NK-92 (cell line): ENCODE measurements around the gene INSL4.

ENCODE experiments used
- DNase-seq: peaks from one replicate; lab custom pipeline; 2025; ENCODE audit not compliant: unreplicated experiment; lab: John Stamatoyannopoulos, UW

INSL4 gene

GRCh38 chr9:5231212-5231611 lies at the start of gene INSL4:
TSS of gene INSL4 (plus strand) at chr9:5231419. CDS start at chr9:5231524, 105 bp downstream.
- DNase-seq = no peak

DNA sequence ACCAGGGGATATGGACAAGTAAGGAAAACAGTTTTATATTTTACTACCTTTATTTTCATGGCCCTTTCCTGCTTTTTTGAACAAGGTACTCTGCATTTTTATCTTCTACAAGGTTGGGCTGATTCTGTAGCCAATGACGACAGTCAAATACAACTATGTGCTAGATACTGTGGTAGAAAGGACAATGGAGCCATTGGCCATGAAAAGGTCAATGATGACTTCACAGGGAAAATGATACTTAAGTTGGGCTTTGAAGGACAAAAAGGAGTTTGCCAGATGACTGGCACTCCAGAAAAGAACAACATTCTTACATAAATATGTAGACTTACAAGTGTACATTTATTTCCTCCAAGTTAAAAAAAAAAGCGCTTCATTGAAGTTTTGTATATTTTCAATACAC lies 46.4 kb upstream of the INSL4 start:
- DNase-seq = no peak

DNA sequence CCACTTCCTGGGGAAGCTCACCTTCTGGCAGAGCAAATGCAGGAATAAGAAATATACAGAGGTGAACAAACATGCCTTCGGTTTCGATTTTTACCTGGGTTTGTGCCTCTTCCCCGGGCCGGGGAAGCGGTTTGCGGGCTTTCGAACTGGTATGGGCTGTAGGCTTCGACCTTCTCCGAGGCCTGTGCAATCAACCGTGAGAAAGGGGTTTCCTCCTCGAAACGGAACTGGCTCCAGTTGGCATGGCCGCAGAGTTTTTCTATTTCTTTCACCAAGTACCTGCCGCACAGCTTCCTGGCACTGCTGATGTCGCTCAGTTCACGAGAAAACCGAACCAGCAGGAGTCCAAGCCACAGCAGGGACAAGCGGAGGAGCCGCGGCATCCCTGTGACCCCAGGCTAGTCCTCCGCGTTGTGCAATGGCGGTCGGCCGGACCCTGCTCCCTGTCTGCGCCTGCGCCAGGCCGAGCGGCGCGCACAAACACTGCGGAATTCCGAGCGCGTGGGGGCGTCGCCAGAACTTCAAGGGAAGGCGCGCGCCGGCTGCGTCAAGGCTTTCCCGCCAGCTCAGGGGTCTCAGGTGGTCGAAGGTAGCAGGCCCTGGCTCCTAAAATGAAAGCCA lies 45.9 kb upstream of the INSL4 start, which contains the start of gene INSL6:
Gene INSL6 (minus strand): TSS at position 420 of the 621 bp plus-strand sequence. CDS start 37 bp downstream, at position 383.
- DNase-seq = no peak

DNA sequence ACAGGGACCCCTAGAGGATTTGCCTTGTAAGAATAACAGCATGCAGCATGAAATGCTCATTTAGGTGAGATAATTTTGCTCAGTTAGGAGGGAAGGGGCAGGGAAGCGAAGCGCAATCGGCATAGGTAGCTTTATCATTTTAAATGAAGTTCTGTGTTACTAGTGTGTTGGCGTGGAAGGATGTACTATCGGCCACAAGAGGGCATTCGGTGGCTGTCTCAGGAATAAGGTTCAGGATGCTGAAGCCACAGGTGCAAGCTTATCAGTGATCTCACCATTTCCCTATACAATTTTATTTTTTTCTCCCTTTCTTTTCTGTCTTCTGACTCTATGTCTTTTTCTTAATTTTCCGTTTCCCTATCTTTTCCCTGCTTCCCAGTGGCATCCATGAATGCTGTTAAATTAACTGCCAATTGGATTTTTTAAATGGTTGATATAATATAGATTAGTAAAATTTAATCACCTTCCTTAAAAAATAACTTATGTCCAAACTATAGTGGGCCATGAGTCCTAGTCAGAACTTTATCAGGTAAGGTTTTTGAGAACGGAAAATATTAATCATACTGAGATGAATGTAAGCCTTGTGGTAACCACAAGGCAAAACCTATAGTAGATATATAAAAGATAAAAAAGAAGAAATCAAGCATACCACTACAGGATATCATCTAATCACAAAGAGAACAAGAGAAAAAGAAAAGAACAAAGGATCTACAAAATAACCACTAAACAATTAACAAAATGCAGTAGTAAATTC lies 44.6 kb upstream of the INSL4 start:
- no peak for DNase-seq

DNA sequence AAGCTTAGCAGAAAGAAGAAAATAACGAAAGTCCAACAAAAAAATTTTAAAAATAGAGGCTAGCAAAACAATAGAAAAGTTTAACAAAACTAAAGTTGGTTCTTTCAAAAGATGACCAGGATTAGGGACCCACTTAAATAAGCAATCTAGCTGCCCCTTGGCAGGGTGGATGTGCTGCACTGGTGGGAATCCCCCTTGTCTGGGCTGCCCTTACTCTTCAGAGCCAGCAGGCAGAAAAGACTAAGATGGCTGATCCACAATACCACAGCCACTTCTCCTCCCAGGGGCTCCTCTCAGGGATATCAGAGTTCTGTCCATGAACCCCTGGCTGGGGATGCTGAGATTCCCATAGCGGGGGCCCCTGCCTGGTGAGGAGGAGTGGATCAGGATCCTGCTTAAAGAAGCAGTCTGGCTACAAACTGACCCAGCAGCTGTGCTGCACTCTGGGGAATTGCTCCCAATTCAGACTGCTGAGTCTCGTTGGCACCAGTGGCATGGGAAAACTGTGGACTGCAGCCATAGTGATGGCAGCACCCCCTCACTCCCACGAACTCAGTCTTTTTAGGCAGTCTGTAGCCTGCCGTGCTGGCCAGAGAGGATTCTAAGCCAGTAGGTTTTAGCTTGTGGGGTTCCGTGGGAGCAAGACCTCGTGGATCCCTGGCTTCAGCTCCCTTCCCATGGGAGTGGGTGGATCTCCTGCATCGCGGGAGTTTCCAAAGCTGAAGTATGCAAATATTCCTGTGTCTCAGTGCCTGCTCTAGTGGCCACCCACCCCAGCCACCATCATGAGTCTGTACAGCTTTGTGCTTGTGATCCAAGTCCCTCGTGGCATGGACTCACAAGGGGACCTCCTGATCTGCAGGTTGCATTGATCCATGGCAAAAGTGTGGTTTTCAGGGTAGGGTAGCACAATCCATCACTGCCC lies 42.9 kb upstream of the INSL4 start:
- DNase-seq = no peak

DNA sequence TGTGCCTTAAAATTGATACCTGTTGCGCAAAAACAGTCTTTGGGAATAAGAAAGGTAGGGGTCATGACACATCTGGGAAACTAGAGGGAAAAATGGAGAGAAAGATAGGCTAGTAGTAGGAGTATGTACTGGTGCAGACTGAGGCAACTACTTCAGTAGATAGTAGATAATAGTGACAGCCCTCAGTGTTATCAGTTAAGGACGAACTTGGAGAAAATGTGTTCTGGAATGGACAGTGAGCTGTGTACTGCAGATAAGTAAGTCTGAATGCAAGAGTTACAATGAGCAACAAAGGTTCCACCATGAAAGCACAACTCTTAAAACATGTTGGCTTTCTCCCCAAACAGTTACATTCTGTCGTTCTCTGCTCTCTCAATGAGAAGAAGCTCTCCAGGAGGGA lies 39.2 kb upstream of the INSL4 start:
- no peak for DNase-seq

DNA sequence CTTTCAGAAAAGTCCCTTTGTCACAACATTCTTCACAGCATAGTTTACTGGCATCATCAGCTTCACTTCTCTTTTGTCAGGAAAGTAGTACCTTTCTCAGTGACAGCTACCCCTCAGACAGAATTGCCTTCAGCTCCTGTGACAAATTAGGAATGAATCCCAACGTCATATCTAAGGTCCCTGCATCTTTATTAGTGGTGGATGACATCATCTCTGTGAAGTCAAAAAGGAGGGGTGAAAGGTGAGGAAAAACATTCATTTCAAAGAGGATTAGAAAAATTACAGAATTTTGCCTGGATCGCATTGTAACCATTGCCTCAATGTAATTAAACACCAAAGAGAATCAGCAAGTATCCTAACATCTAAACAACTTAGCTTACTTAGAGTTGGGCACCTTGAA lies 37.9 kb upstream of the INSL4 start:
- DNase-seq = no peak

DNA sequence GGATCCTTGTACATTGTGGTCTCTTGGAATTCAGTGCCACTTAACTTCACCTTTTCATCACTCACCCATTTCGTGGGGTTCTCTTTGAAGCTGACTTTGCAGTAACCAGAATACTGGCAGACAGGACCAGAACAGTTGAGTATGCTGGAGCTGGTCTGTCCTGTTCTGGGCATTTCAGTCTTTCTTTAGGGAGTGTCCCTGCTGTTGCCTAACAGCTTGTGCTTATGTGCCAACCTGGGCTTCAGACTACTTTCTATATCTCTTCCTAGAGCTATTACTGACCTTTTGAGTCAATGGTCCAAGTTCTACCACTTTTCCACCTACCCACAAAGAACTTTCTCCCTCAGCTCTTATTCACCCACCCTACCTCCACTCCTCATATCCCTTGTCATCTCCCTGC lies 35.8 kb upstream of the INSL4 start:
- no peak for DNase-seq

DNA sequence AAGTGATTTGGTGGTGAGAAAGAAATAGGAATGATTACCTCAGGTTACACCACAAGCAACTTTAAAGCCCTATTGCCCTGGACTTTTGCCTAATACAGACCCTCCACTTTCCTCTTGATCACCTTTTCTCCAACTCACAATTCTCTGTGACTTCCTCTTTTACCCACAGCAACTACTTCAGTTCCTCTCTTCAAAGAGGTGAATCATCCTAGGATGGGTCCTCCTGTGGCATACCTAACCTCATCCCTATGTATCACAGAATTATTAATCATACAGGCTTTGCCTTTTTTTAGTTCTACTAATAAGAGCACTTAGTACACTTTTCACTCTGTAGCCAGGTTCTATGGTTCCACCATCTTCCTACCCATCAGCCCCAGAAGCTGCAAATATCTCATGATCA lies 26.1 kb upstream of the INSL4 start:
- no peak for DNase-seq

DNA sequence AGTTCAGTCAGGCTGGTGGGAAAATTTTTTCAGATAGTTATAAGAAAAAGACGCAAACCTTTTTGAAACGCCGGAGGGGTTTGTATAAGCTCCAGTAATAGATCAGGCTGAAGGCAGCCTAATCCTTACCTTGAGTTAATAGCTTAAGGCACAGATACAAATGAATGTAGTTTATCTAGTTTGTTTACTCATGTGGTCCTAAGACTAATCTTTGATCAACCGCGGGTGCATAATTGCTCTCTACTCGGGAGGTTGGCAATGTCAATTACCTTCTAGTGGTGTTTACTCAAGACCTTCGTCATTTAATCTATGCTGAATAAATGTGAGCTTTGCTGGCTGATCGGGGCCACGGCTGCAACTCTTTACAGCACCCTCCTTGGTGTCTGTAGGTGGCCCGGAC lies 665 bp upstream of the INSL4 start:
- DNase-seq = no peak

DNA sequence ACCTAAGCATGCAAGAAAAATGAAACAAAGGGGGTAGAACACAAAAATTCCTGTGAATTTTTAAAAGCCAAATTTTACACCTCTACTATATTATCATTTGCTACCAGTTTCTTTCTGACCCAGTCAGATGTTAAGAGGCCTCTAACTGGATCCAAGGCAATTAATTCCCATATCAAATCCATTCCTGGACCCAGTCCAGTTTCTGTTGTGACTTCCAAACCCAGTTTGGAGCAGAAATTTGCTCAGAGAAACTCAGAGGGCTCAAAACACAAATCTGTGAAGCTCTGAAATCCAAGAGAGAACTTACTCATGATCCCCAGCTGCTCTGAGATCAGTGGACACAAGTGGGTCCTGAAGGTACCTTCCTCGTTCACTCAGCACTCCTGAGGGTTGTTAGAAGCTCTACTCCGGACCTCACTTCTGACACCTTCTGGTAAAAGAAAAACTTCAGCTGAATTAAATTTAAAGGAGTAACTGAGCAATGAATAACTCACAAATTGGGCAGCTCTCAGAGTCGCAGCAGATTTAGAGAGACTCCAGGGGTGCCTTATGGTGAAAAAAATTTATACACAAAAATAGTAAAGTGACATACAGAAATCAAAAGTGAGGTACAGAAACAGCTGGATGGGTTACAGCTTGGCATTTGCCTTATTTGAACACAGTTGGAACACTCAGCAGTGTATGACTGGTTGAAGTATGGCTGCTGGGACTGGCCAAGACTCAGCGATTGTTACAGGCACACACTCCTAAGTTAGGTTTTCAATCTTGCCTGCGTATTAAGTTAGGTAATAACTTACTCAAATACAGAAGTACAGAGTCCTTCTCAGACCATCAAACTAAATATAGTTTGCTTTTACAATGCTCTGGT lies 32.4 kb downstream of the INSL4 start:
- no peak for DNase-seq

GRCh38 chr9:5264219-5264595 lies 33.0 kb downstream of the INSL4 start:
- no peak for DNase-seq

DNA sequence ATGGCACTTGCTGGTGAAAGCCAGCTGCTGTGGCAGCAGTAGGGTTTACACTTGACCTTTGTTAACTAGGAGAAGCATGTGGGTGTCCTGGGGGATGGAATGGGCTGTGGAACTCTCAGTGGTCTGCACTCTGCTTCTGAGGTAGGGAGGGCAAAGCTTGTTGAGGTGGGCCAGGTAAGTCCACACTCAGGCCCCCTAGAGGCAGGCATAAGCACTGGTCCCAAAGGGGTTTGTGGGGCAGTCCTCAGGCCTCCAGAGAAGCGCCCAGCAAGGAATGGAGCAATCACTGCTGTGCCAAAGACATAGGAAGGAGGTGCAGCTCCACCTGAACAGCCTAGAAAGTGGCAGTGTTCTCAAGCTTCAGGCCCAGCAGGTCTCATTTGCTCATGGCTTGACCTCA lies 34.7 kb downstream of the INSL4 start:
- DNase-seq = no peak

- DNase-seq = no peak
These were observed 38.1 kb downstream of the INSL4 start for GRCh38 chr9:5269249-5269715.

- DNase-seq = no peak
These were observed 43.6 kb downstream of the INSL4 start for GRCh38 chr9:5274770-5275169.

- no peak for DNase-seq
These were observed 47.3 kb downstream of the INSL4 start for GRCh38 chr9:5278486-5278885.
